ENCODE data around the gene LEF1.

DNA sequence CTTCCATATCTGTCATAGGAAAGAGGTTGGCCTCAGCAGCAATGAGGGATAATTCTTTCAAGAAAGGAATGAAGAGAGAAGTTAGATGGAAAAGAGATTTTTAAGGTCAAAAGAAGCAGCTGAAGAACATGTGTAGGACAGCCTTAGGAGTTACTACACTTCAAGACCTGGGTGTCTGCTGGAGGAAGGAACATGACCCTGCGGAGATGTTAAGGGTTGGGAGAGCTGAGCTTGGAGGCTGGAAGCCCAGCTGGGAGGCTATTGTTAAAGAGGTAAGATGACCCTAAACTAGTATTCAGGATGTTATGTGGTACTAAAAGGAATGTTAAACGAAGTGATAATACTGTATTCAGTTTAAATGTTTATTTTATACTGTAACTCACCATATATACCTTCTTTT lies 164.1 kb downstream of the LEF1 start:
- TF ChIP-seq POLR2A (IDR thresholded peaks at IDR 0.05; ENCODE audit: low read length) (no peak), GATA1 (IDR thresholded peaks at IDR 0.05; ENCODE audit: low read depth, low read length) (no peak)
